ENCODE measurements around the gene NAA38. TPM values are rescaled to one million over a fixed set of nuclear protein-coding genes. Genes with fewer than 3 reads are reported as not detected.

The NAA38 gene
- total RNA-seq, 6 donors from 2014 or later = 50.0 to 111 (median 75.5) TPM

GRCh38 chr17:7845359-7846062 lies 11.8 kb downstream of the NAA38 start:
- Histone ChIP-seq H3K4me3 (peak overlapping the region in 3 of 4 donors; percentile 82 to 90 (median 85)), H3K27ac (peak overlapping the region; percentile 99 to 100 (median 100))
- 82 to 88% methylated on average over 11 to 15 of the region's 15 CpGs for WGBS, 2 donors

GRCh38 chr17:7844292-7845154 lies 12.8 kb downstream of the NAA38 start:
- Histone ChIP-seq H3K4me3 (peak overlapping the region; percentile 82 to 90 (median 87)), H3K9me3 (no peaks in the 10 kb centered on the region), H3K36me3 (peaks cover 26 to 46% (median 44%) of the 10 kb centered on the region in 4 donors), H3K27me3 (no peaks in the 10 kb centered on the region), H3K4me1 (peaks cover 20 to 52% (median 30%) of the 10 kb centered on the region in 4 donors), H3K27ac (peak overlapping the region; percentile 99 to 100 (median 100))
- peak; percentile 95 for DNase-seq
- TF ChIP-seq POLR2A (IDR thresholded peaks at IDR 0.05) (peak in 3 of 4 donors; percentile 47 to 81 (median 78)), EP300 (IDR thresholded peaks at IDR 0.05) (no peak), CTCF (IDR thresholded peaks at IDR 0.05) (no peak), POLR2AphosphoS5 (IDR thresholded peaks at IDR 0.05) (peak; percentile 80 to 93)
- 0 to 1% methylated on average over 30 to 66 of the region's 71 CpGs for WGBS, 2 donors
- peak; percentile 72 to 86 for ATAC-seq (ENCODE audit: low FRiP score in 2 of 2)

More at GRCh38 chr17:7845359-7846062, 11.8 kb downstream of the NAA38 start:
- Histone ChIP-seq H3K36me3 (peaks cover 32 to 54% (median 53%) of the 10 kb centered on the region in 4 donors), H3K4me1 (peaks cover 17 to 43% (median 21%) of the 10 kb centered on the region in 4 donors), H3K9me3 (no peaks in the 10 kb centered on the region), H3K27me3 (no peaks in the 10 kb centered on the region)
- no peak for TF ChIP-seq POLR2A (IDR thresholded peaks at IDR 0.05)
- no peak for TF ChIP-seq CTCF (IDR thresholded peaks at IDR 0.05)
- TF ChIP-seq POLR2AphosphoS5 (IDR thresholded peaks at IDR 0.05) = no peak
- no peak for TF ChIP-seq EP300 (IDR thresholded peaks at IDR 0.05)
- DNase-seq = peak in 1 of 2 donors; percentile 66
- no peak for ATAC-seq (ENCODE audit: low FRiP score in 2 of 2)

GRCh38 chr17:7843536-7844291 lies 13.6 kb downstream of the NAA38 start:
- Histone ChIP-seq H3K36me3 (peaks cover 20 to 38% (median 36%) of the 10 kb centered on the region in 4 donors), H3K4me1 (peaks cover 28 to 60% (median 39%) of the 10 kb centered on the region in 4 donors), H3K4me3 (peak overlapping the region; percentile 82 to 90 (median 87)), H3K27ac (peak overlapping the region; percentile 99 to 100 (median 100)), H3K9me3 (no peaks in the 10 kb centered on the region), H3K27me3 (no peaks in the 10 kb centered on the region)
- ATAC-seq (ENCODE audit: low FRiP score in 2 of 2) (peak; percentile 66 to 75), DNase-seq (peak; percentile 91 to 97)
- WGBS, 2 donors = 1 to 2% methylated on average over 48 to 54 of the region's 61 CpGs
- TF ChIP-seq POLR2A (IDR thresholded peaks at IDR 0.05) = peak in 3 of 4 donors; percentile 27 to 64 (median 61)
- TF ChIP-seq POLR2AphosphoS5 (IDR thresholded peaks at IDR 0.05) = peak; percentile 68 to 74
- TF ChIP-seq EP300 (IDR thresholded peaks at IDR 0.05) = peak in 2 of 4 donors; percentile 63 to 86
- peak in 1 of 6 experiments; percentile 5 for TF ChIP-seq CTCF (IDR thresholded peaks at IDR 0.05)

- DNase-seq = no peak
- ATAC-seq (ENCODE audit: low FRiP score in 2 of 2) = no peak
- peak overlapping the region; percentile 82 to 90 (median 87) for H3K4me3 ChIP-seq
- peak overlapping the region; percentile 99 to 100 (median 100) for H3K27ac ChIP-seq
- H3K36me3 ChIP-seq = peaks cover 16 to 32% (median 30%) of the 10 kb centered on the region in 4 donors
- no peaks in the 10 kb centered on the region for H3K27me3 ChIP-seq
- peaks cover 31 to 65% (median 43%) of the 10 kb centered on the region in 4 donors for H3K4me1 ChIP-seq
- no peak for TF ChIP-seq POLR2AphosphoS5 (IDR thresholded peaks at IDR 0.05)
- peak in 1 of 6 experiments; percentile 4 for TF ChIP-seq CTCF (IDR thresholded peaks at IDR 0.05)
- H3K9me3 ChIP-seq = no peaks in the 10 kb centered on the region
- WGBS, 2 donors = 2% methylated on average over 17 of the region's 17 CpGs; no CpG with 5 or more reads in 1 of the 2 donors
Observed at GRCh38 chr17:7843257-7843535, 14.2 kb downstream of the NAA38 start.

All from upper lobe of left lung (tissue), 6 donors.